ENCODE data around the gene SH3BP2. TPM values are rescaled to one million over a fixed set of nuclear protein-coding genes. Genes with fewer than 3 reads are reported as not detected.

SH3BP2 gene
- total and polyA plus RNA-seq, 7 donors: 18.4 to 82.4 (median 29.9) TPM

DNA sequence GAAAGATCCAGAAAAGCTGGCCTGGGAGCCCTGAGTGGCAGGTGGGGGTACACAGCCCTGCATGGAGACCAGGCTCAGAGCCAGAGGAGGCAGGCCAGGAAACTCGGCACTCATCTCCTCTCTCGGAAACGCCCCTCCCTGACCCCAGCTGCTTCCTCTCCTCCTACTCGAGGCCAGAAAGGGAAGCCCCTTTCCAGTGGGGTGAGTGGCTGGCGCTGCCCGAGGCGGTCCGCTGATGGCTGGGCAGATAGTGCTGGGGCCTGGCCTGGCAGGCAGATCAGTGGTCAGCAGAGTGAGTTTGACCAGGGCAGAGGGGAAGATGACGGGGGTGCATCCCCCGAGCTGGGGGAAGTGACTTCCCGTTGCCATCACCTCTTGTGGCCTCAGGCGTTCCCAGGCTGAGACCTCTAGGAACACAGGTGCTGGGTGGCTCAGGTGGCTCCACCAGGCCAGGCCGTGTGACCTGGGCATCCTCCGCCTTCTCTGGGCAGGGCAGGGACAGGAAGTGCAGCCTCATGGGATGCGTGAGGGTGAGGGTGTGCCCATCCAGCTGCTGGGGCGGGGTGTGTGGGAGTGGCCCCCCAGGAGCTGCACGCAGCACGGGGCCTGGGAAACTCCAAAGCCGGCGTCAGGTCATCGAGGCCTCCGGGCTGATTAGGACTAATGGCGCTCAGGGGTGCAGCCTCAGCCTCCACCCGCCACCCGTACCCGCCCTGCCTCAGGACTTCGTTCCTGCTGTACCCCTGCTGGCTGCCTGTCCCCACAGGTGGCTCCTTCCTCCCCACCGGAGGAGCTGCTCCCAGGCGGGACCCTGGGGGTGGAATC, 5.7 kb downstream of the SH3BP2 start:
- H3K4me1 ChIP-seq: peaks cover 0 to 91% (median 76%) of the 10 kb centered on the region in 4 donors
- DNase-seq: peak; percentile 83
- no peaks in the 10 kb centered on the region for H3K27me3 ChIP-seq
- TF ChIP-seq EP300 (IDR thresholded peaks at IDR 0.05): no peak
- peak in 2 of 4 donors; percentile 43 to 47 for TF ChIP-seq POLR2AphosphoS5 (IDR thresholded peaks at IDR 0.05)
- TF ChIP-seq, protein P1, sequence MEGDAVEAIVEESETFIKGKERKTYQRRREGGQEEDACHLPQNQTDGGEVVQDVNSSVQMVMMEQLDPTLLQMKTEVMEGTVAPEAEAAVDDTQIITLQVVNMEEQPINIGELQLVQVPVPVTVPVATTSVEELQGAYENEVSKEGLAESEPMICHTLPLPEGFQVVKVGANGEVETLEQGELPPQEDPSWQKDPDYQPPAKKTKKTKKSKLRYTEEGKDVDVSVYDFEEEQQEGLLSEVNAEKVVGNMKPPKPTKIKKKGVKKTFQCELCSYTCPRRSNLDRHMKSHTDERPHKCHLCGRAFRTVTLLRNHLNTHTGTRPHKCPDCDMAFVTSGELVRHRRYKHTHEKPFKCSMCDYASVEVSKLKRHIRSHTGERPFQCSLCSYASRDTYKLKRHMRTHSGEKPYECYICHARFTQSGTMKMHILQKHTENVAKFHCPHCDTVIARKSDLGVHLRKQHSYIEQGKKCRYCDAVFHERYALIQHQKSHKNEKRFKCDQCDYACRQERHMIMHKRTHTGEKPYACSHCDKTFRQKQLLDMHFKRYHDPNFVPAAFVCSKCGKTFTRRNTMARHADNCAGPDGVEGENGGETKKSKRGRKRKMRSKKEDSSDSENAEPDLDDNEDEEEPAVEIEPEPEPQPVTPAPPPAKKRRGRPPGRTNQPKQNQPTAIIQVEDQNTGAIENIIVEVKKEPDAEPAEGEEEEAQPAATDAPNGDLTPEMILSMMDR (IDR thresholded peaks at IDR 0.05): no peak
- H3K4me3 ChIP-seq: peak overlapping the region in 3 of 4 donors; percentile 7 to 14 (median 11)
- H3K9me3 ChIP-seq: no peaks in the 10 kb centered on the region
- peak overlapping the region; percentile 71 to 81 (median 79) for H3K27ac ChIP-seq
- WGBS, 2 donors: 27 to 42% methylated on average over 29 of the region's 29 CpGs
- no peaks in the 10 kb centered on the region for H3K36me3 ChIP-seq
- intact Hi-C loops (cut with DNase I): no loop called here

DNA sequence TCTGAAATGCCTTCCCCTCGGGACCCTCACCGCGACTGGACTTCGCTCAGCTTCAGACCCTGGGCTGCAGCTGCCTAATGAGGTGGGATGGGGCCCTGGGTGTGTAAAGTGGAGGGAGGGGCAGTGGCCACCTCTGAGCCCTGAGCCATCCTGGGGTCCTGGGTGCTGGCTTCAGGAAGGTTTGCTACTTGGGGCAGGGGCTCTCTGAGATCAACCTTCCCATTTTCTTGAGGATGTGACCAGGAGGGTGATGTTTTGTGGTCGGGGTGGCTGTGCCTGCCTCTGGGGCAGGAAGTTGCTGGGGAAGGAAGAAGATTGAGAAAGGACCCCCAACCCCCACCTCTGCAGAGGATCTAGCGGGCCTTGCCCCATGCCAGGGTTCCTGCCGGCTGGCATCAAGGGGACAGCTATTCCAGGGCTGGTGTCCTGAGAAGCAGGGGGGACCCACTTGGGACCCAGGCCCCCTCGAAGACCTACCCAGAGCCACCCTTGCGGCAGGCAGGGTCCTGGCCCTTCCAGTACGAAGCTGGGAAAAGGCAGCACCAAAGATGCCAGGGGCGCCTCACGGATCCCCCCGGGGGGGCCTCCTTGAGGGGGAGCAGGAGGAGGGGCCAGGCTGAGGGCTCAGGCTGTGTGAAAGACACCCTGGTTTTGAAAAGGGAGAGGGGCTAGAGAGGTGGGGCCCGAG, 6.5 kb downstream of the SH3BP2 start:
- WGBS, 2 donors: 54 to 90% methylated on average over 14 of the region's 14 CpGs
- Histone ChIP-seq H3K4me1 (peaks cover 0 to 87% (median 71%) of the 10 kb centered on the region in 4 donors), H3K36me3 (no peaks in the 10 kb centered on the region), H3K27ac (peak overlapping the region; percentile 71 to 81 (median 79)), H3K27me3 (no peaks in the 10 kb centered on the region), H3K9me3 (no peaks in the 10 kb centered on the region), H3K4me3 (peak overlapping the region in 3 of 4 donors; percentile 7 to 26 (median 14))
- intact Hi-C loops (cut with DNase I): no loop called here
- peak; percentile 71 for DNase-seq
- no peak for TF ChIP-seq POLR2AphosphoS5 (IDR thresholded peaks at IDR 0.05)

DNA sequence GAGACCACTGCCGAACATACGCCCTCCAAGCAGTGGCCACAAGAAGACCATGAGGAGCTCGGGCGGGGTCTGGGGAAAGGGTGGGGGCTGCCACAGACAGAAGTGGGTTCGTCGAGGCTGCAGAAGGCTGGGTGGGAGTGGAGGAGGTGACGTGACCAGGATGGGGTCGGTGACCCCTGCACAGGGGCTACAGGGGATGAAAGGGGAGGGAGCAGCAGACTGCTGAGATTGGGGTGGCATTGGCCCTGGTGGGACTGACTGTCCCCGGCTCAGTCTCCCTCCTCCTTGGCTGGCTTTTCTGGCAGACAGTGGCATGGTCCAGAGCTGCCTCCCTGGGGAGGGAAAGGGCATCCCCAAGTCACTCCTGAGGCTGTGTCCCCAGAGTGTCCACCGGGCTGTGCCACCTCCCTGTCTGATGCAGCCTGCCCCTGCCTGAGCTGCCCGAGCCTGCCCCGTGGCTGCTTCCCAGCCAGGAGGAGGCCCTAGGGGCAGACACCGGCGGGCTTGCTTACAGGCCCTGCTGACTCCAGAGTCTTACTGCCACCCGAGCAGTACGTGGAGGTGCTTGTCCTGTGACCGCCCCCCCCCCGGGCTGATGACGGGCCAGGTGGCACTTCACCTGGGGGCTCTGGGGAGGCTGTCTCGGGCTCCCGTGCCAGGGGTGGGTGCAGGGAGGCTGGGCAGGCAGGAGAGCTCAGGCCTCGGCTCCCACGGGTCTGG, 7.2 kb downstream of the SH3BP2 start:
- peak; percentile 70 for DNase-seq
- no peaks in the 10 kb centered on the region for H3K36me3 ChIP-seq
- H3K4me3 ChIP-seq: peak overlapping the region in 3 of 4 donors; percentile 7 to 26 (median 14)
- peaks cover 0 to 87% (median 69%) of the 10 kb centered on the region in 4 donors for H3K4me1 ChIP-seq
- WGBS, 2 donors: 77 to 84% methylated on average over 23 of the region's 23 CpGs
- intact Hi-C loops (cut with DNase I): no loop called here
- H3K9me3 ChIP-seq: no peaks in the 10 kb centered on the region
- TF ChIP-seq POLR2A (IDR thresholded peaks at IDR 0.05) (no peak), POLR2AphosphoS5 (IDR thresholded peaks at IDR 0.05) (no peak), EP300 (IDR thresholded peaks at IDR 0.05) (no peak)
- TF ChIP-seq, protein P1 (IDR thresholded peaks at IDR 0.05): no peak
- peak overlapping the region; percentile 71 to 81 (median 79) for H3K27ac ChIP-seq
- no peaks in the 10 kb centered on the region for H3K27me3 ChIP-seq

DNA sequence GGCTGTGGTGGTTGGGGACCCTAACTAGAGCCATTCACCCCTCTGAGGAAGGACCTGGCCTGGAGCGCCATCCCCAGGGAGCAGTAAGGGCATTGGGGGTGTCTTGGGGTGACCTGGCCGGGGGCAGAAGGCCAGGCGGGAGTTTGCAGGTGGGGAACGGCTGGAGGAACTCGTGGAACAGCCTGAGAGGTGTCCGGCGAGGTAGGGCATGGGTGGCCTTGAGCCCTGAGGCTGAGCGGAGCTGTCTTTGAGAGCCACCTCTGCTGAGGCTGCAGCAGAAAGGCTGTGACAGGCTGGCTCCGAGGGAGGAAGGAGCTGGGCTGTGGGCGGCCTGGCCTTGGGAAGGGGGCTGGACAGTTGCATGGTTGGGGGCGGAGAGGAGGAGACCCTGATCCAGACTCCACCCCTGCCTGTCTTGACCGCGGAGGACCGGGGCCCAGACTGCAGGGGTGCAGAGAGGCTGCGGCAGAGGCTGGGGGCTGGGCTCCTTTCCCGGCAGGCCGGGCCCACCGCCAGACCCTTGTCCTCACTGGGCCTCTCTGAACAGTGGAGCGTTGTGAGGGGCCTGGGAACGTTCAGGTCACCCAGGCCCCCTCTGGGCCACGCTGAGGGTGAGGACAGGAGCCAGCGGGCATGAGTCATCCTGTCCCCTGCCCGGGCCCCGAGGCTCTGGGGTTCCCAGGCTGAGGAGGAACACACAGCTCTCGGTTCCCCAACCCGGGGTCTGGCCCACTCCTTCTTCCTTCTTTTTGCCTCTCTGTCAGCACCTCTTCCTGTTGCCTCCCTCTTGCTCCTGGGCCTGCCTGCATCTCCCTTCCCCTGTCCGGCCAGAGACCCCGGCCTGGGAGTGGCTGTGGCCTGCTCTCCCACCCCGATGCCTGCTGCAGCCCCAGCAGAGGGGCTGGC, 8.1 kb downstream of the SH3BP2 start:
- Histone ChIP-seq H3K9me3 (no peaks in the 10 kb centered on the region), H3K4me3 (peak overlapping the region in 3 of 4 donors; percentile 7 to 26 (median 14)), H3K27me3 (no peaks in the 10 kb centered on the region), H3K36me3 (no peaks in the 10 kb centered on the region), H3K4me1 (peaks cover 0 to 87% (median 69%) of the 10 kb centered on the region in 4 donors), H3K27ac (peak overlapping the region; percentile 71 to 81 (median 79))
- peak; percentile 91 for DNase-seq
- no peak for TF ChIP-seq POLR2A (IDR thresholded peaks at IDR 0.05)
- peak in 3 of 4 donors; percentile 23 to 57 (median 47) for TF ChIP-seq POLR2AphosphoS5 (IDR thresholded peaks at IDR 0.05)
- TF ChIP-seq, protein P1 (IDR thresholded peaks at IDR 0.05): no peak
- peak in 1 of 4 donors; percentile 4 for TF ChIP-seq EP300 (IDR thresholded peaks at IDR 0.05)
- WGBS, 2 donors: 50 to 78% methylated on average over 29 of the region's 29 CpGs
- intact Hi-C loops (cut with DNase I): no loop called here

All from sigmoid colon (tissue), 7 donors.